ENCODE measurements around the gene IGSF3.
"Not testable (repeated sequence)": the region's sequence is repeated elsewhere in the genome, so short reads cannot be mapped to it uniquely, and the experiment has no call there.

The IGSF3 gene

DNA sequence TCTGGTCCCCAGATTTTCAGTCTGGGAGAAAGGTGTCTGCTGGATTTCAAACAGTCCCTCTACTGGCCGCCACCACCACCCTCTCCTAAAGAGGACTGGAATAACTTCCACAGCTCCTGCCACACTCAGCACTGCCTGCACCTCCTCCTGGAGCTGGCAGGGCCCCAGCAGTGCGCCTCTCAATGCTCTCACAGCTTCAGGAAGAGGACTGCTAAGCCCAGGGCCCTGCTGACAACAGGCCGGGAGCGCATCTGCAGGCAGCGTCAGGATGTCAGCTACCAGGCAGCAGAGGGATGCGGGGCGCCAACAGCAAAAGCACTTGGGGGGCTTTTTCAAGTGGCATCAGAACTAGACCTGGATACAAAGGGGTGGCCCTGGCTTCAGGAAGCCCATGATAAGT is 40.2 kb downstream of the IGSF3 start:
- DNase-seq, result not testable (repeated sequence)

DNA sequence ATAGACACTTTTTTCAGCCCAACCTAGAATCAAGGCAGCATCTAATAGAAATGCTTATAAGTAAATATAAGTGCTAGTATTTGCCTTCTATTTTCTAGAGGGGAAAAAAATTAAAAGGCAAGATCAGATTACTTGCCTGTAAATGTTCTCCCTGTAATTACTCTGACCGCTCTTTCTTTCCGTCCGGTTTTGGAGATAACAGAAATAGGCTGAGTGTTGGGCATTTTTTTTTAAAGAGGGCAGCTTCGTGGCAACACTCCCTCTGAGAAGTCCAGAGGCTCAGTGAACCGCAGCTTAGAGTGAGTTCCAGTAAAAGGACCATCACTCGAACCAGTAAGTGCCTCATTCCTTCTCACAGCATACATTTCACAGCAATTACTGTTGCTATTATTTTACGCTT is 40.6 kb downstream of the IGSF3 start:
- DNase-seq, result not testable (repeated sequence)

DNA sequence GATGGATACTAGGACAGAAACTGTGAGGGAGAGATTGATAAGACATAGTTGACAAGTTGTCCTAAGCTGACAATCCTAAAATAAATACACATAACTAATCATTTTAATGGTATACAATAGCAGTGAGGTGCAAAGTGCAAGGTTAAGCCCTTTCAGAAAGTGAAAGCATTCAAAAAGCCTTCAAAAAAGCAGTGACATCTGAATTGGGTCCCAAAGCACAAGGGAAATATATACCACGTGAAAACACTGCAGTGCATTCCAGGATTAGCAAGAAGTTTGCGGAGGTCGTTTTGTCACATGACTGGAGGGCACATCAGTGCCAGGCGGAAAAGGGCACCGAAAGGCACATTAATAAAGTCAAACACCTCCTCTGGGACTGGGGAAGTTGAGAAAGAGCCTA is 42.4 kb downstream of the IGSF3 start:
- not testable (repeated sequence) for DNase-seq

- no peak for DNase-seq
Measured at GRCh38 chr1:116624040-116624439, 43.5 kb downstream of the IGSF3 start.

- DNase-seq, result not testable (repeated sequence)
Measured at GRCh38 chr1:116622496-116622895, 45.0 kb downstream of the IGSF3 start.

- DNase-seq, result not testable (repeated sequence)
Measured at GRCh38 chr1:116621756-116622155, 45.8 kb downstream of the IGSF3 start.

- DNase-seq, result not testable (repeated sequence)
Measured at GRCh38 chr1:116620392-116620791, 47.1 kb downstream of the IGSF3 start.

GRCh38 chr1:116619106-116619505 is 48.4 kb downstream of the IGSF3 start:
- DNase-seq, result not testable (repeated sequence)

GRCh38 chr1:116617808-116618207 is 49.7 kb downstream of the IGSF3 start:
- not testable (repeated sequence) for DNase-seq

DNA sequence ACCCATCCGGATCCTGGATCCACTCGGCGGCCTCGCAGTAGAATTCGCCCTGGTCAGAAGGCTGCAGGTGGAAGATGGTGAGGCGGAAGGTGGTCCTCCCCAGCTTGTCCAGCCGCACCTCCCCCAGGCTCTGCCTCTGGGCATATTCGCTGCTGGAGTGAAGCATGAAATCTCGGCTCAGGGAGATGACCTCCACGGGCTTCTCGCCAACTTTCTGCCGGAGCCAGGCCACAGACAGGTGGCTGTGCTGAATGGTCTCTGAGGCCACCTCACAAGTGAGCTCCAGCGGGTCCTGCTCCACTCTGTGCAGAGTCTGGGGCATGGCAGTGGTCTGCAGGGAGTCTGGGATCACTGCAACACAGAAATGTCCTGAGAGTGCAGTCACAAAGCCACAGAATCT is 53.7 kb downstream of the IGSF3 start:
- DNase-seq, result not testable (repeated sequence)

DNA sequence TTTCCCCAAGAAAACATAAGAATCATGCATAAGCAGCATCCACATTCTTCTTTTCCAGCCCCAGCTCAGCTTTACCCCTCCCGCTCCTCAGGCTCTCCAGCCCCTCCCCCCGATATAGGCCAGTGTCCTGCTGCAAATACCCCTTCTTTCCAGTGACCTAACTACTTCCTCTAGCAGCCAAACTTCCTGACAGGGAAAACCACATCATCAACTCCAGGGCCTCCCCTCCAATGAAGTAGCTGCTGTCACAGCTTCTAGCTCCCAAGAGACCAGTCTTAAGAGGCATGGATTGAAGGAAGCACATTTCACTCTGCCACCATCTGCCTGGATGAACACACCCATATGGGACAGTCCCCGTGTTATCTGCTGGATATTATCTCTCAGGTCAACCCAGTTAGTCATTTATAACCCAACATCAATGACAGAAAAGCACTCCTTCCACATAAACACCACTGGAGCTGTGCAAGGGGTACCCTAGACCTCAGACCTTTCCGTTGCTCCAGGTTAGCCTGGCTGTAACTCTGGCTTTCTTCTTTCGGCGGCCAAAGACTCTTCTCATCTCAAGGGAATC is 57.6 kb downstream of the IGSF3 start:
- not testable (repeated sequence) for DNase-seq

GRCh38 chr1:116608841-116609240 is 58.7 kb downstream of the IGSF3 start:
- DNase-seq, result not testable (repeated sequence)

- not testable (repeated sequence) for DNase-seq
Measured at GRCh38 chr1:116608151-116608550, 59.4 kb downstream of the IGSF3 start.

- not testable (repeated sequence) for DNase-seq
Measured at GRCh38 chr1:116607463-116607862, 60.1 kb downstream of the IGSF3 start.

DNA sequence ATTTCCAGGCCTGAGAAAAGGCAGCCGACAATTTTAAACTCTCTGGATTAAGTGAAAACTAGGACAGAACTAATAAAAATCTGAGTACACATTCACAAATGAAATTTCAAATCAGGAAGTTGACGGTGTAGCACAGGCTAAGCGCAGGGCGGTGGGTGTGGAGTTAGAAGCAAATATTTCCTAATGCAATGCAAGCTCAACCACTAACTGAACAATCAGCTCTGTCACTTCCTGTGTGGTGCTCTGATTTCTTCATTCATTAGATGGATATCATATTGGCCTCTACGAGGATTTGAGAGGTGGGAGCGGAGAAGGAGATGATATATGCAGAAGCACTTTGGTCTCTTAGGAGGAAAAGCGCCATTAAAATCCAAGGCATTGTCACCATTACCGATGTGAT is 61.5 kb downstream of the IGSF3 start:
- DNase-seq, result not testable (repeated sequence)

DNA sequence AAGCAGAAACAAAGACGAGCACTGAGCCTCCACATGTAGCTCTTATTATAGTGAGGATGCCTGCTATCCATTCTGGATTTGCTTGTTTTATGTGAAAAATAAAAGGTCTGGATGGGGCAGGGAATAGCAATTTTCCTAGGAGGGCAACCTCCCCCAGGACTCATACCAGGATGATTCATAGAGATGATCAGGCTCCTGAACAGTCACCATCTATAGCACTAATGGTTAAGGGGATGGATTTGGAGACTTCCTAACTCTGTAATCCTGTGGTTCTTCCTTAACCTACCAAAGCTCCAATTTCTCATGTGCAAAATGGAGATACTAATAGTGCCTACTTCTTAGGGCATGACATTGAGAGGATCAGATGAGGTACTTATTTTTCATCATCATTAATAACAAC is 62.2 kb downstream of the IGSF3 start:
- no peak for DNase-seq

- not testable (repeated sequence) for DNase-seq
Measured at GRCh38 chr1:116604408-116604807, 63.1 kb downstream of the IGSF3 start.

GRCh38 chr1:116603646-116604045 is 63.9 kb downstream of the IGSF3 start:
- not testable (repeated sequence) for DNase-seq

GRCh38 chr1:116599369-116599768 is 68.2 kb downstream of the IGSF3 start:
- DNase-seq, result not testable (repeated sequence)

- DNase-seq, result not testable (repeated sequence)
Measured at GRCh38 chr1:116598420-116599036, 69.0 kb downstream of the IGSF3 start.

DNA sequence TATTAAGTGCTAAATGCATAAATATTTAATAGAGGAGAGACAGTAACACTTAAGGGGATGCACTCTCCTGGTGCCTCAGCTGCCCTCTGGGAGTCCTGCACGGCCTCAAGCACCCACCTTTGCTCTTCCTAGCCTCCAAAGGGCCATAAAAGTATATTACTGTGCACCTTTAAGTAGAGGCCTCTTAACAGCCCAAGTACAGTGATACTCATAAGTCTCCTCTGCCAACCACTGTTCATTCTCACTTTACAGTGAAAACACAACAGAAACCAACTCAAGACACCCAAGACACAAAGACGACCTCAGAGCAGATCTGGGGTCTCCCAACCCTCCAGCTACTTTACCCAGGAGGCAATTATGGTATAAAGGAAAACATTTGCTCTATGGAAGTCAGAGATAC is 70.1 kb downstream of the IGSF3 start:
- not testable (repeated sequence) for DNase-seq

- DNase-seq, result not testable (repeated sequence)
Measured at GRCh38 chr1:116596742-116597307, 70.7 kb downstream of the IGSF3 start.

GRCh38 chr1:116595946-116596741 is 71.4 kb downstream of the IGSF3 start:
- peak; percentile 28 for DNase-seq
